ENCODE data around the gene KCNK5.
A peak's percentile ranks its signal among the peaks of the same experiment; 100 is the strongest.

Gene KCNK5

DNA sequence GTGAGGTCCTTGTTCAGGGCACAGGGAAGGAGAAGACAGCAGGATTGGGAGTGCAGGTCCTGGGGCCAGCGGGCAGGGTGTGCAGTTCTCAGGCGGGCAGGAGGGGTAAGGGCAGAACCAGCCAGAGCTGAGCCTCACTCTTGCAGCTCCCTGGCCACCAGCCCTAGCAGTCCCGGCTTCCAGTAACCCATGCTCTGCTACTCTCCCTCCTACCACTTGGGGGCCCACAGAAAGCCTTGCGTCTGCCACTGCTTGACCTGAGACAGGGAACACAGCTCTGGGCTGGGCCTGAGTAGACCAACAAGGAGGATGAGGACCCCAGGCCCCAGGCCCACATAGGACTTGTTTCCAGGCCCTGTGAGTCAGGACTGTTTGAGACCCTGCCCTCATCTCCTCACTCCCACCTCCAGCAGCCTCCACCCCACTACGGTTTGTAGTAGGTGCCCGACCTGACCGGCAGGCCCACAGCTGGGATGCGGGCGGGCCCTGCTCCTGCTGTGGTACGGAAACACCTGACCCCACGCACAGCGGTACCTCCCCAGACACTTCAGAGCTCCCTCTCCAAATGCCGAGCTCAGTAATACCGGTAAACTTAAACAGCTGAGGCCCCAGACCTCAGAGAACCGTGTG is 39.2 kb downstream of the KCNK5 start:
- H3K4me3 ChIP-seq (ENCODE audit: low read depth, low read length): no peak overlapping the region
- TF ChIP-seq, protein P1, sequence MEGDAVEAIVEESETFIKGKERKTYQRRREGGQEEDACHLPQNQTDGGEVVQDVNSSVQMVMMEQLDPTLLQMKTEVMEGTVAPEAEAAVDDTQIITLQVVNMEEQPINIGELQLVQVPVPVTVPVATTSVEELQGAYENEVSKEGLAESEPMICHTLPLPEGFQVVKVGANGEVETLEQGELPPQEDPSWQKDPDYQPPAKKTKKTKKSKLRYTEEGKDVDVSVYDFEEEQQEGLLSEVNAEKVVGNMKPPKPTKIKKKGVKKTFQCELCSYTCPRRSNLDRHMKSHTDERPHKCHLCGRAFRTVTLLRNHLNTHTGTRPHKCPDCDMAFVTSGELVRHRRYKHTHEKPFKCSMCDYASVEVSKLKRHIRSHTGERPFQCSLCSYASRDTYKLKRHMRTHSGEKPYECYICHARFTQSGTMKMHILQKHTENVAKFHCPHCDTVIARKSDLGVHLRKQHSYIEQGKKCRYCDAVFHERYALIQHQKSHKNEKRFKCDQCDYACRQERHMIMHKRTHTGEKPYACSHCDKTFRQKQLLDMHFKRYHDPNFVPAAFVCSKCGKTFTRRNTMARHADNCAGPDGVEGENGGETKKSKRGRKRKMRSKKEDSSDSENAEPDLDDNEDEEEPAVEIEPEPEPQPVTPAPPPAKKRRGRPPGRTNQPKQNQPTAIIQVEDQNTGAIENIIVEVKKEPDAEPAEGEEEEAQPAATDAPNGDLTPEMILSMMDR (IDR thresholded peaks at IDR 0.05; ENCODE audit: low read depth, low read length, missing control alignments): peak; percentile 79
- DNase-seq (ENCODE audit: low read depth): no peak

DNA sequence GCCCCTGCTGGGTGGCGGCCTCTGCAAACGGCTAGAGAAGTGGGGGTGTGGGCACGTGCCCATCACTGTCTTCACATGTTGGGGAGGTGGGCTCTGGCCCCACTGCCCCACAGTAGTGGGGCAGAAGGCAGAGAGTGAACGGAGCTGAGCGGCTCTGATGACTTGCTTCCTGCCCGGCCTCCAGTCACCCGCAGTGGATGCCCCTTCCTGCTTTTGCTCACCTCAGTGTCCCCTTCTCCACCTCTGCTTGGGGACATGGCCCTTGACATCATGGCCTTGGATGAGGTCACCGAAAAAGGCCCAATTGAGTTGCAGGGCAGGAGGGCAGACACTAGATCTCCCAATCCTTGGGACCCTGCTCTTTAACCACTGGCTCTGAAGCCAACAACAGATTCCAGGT is 40.1 kb downstream of the KCNK5 start:
- no peak for DNase-seq (ENCODE audit: low read depth)
- H3K4me3 ChIP-seq (ENCODE audit: low read depth, low read length): no peak overlapping the region
- TF ChIP-seq, protein P1 (IDR thresholded peaks at IDR 0.05; ENCODE audit: low read depth, low read length, missing control alignments): no peak

DNA sequence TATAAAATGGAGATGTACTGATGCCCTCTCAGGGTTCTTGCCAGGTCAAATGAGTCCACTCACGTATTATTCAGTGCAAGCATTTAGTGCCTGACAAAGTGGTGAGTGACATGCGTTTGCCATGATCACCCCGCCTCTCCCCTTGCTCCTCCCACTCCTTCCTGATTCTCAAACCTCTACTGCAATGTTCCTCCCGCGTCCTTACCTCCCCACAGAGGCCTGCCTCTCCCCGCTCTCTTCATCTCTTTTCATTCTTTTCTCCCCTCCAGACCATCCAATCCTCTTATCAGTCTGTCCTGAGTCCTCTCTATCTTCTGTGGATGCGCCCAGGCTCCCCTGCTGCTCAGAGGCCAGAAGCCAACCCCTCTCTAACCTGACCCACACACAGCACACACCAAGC is 40.7 kb downstream of the KCNK5 start:
- DNase-seq (ENCODE audit: low read depth): no peak
- TF ChIP-seq, protein P1 (IDR thresholded peaks at IDR 0.05; ENCODE audit: low read depth, low read length, missing control alignments): no peak
- no peak overlapping the region for H3K4me3 ChIP-seq (ENCODE audit: low read depth, low read length)

DNA sequence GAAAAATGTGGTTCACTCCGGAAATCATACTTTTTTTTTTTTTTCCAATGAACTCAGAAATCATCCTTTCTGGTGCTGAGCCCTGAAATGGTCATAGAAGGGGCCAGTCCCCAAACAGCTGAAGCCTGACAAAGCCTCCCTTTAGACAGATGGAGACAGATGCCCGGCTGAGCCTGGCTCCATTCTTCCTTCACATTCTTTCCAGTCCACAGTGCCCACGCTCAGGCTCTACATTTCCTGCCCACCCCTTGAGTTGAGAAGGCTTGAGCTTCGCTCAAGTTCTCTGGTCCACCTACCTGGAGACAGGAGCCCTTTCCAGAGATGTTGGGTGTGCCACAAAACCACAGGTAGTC is 41.2 kb downstream of the KCNK5 start:
- TF ChIP-seq, protein P1 (IDR thresholded peaks at IDR 0.05; ENCODE audit: low read depth, low read length, missing control alignments): no peak

DNA sequence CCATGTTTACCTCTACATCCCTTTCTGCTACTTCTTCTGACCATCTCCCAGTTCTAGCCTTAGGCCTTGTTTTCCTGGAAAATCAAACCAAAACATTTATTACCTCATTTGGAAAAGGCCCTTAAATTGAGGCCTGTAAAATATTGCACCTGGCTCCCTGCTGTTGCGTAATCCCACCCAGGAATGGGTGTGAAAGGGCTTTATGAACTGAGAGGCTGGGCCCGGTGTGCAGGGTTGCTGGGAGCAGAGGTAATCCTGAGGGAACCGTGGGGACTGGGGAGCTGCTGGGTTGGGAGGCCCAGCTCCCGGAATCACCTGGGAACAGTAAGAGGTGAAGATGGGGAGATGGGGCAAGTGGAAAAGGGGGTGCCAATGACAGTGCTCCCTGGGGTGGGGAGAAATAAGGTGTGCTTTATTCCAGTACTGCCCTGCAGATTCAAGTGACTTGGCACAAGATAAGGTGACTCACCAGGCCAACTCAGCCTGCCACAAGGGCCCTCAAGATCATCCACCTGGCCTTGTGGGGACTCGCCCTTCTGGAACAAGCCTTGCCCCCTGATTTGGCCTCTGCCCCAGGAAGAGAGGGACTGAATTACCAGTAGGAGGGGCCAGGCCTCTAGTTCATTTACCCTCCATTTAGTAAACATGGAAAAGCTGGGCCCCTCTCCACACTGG is 44.2 kb downstream of the KCNK5 start:
- TF ChIP-seq, protein P1 (IDR thresholded peaks at IDR 0.05; ENCODE audit: low read depth, low read length, missing control alignments): no peak
- H3K4me3 ChIP-seq (ENCODE audit: low read depth, low read length): no peak overlapping the region
- no peak for DNase-seq (ENCODE audit: low read depth)

More for the DNA sequence above, 41.2 kb downstream of the KCNK5 start:
- no peak overlapping the region for H3K4me3 ChIP-seq (ENCODE audit: low read depth, low read length)
- no peak for DNase-seq (ENCODE audit: low read depth)

DNA sequence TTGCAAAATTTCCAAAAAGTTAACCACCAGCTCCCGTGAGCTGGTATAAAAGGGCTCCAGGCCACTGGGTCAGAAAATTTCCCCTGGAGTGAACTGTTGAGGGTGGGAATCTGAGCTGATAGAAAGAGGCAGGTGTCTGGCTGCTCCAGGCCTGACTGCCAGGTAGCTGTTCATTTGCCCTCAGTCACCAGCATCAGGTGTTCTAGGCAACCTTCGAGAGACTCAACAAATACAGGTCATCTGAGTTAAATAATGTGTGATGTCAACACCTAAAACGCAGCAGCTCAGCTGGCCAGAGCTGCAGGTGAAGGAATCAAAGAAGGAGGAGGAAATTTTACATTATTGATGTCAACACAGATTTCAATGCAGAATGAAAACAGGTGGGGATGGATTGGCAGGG is 46.7 kb downstream of the KCNK5 start:
- TF ChIP-seq, protein P1 (IDR thresholded peaks at IDR 0.05; ENCODE audit: low read depth, low read length, missing control alignments): no peak
- no peak for DNase-seq (ENCODE audit: low read depth)
- H3K4me3 ChIP-seq (ENCODE audit: low read depth, low read length): no peak overlapping the region

DNA sequence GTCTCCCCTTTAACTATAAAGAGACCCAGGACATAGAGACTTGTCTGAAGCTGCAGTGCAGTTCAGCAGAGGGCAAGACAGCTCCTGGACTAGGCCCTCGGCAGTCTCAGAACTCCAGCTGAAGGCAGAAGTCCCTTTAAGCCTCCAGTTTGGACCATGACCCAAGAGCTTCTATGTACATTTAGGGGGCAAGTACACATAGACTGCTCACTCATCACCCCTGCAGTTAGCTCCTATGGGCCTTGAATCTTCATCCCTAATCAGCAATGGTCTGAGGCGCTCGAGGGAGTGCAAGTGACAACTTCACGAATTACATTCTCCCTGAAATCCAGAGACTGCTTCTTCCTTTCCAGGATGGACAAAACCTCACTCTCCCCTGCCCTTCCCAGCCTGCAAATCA is 47.4 kb downstream of the KCNK5 start:
- TF ChIP-seq, protein P1 (IDR thresholded peaks at IDR 0.05; ENCODE audit: low read depth, low read length, missing control alignments): no peak
- no peak overlapping the region for H3K4me3 ChIP-seq (ENCODE audit: low read depth, low read length)
- no peak for DNase-seq (ENCODE audit: low read depth)

All from GM12864 (cell line).